HG02884 (cell line): Measurements from ENCODE around the gene CRLF3.
"Not testable (repeated sequence)": the region's sequence is repeated elsewhere in the genome, so short reads cannot be mapped to it uniquely, and the experiment has no call there.

Source experiments
- ATAC-seq: cut with Tn5 transposase; IDR thresholded peaks from one replicate; pipeline ENCODE4 v1.9.1; 2021; ENCODE audit warnings: mild to moderate bottlenecking, moderate library complexity; ENCODE audit not compliant: unreplicated experiment

Gene CRLF3

DNA sequence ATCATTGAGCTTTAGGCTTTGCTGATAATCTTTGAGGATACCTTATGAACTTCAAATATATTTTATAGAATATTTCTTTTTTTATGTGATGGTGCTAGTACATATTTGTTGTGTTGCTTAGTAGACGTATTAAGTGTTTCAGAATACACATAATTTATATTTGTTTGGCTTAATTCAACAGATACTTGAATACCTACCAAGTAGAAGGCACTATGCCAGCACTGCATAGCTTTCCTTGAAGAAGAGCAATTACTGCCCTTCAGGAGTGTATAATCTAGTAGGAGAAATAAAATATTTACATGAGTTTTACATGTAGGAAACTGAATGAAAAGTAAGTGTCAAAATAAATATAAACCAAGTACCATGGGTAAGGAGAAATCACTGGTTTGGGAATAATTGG, 81.8 kb downstream of the CRLF3 start:
- ATAC-seq = not testable (repeated sequence)

DNA sequence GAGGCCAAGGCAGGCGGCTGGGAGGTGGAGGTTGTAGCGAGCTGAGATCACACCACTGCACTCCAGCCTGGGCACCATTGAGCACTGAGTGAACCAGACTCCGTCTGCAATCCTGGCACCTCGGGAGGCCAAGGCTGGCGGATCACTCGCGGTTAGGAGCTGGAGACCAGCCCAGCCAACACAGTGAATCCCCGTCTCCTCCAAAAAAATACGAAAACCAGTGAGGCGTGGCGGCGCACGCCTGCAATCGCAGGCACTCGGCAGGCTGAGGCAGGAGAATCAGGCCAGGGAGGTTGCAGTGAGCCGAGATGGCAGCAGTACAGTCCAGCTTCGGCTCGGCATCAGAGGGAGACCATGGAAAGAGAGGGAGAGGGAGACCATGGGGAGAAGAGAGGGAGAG, 88.1 kb downstream of the CRLF3 start:
- not testable (repeated sequence) for ATAC-seq

DNA sequence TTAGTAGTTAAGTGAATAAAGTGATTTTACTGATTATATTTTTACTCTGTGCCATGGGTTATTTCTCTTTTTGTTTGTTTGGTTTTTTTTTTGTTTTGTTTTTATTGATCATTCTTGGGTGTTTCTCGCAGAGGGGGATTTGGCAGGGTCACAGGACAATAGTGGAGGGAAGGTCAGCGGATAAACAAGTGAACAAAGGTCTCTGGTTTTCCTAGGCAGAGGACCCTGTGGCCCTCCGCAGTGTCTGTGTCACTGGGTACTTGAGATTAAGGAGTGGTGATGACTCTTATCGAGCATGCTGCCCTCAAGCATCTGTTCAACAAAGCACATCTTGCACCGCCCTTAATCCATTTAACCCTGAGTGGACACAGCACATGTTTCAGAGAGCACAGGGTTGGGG, 88.8 kb downstream of the CRLF3 start:
- not testable (repeated sequence) for ATAC-seq

DNA sequence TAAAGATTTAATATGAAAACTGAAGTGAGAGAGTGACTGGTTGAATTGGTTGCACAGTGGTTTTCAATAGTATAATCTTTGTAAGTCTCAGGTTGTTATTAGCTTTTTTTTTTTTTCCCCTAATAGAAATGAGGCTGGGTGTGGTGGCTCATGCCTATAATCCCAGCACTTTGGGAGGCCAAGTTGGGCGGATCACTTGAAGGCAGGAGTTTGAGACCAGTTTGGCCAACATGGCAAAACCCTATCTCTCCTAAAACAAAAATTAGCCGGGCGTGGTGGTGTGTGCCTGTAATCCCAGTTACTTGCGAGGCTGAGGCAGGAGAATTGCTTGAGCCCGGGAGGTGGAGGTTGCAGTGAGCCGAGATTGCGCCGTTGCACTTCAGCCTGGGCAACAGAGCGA, 89.3 kb downstream of the CRLF3 start:
- ATAC-seq = not testable (repeated sequence)

DNA sequence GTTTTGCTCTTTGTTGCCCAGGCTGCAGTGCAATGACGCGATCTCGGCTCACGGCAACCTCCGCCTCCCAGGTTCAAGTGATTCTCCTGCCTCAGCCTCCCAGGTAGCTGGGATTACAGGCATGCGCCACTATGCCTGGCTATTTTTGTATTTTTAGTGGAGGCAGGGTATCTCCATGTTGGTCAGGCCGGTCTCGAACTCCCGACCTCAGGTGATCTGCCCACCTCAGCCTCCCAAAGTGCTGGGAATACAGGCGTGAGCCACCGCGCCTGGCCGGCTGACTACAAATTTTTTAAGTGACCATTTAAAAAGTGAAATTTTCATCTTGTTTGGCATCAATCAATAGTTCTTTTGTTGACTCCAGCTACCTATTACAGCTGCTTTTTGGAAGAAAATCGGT, 90.3 kb downstream of the CRLF3 start:
- not testable (repeated sequence) for ATAC-seq
